Choroid plexus epithelial cell (primary cell): Measurements from ENCODE around the gene ZFYVE28.

Experiments
- DNase-seq: peaks from one replicate; pipeline ENCODE4 v3.0.0-alpha.2; 2010; ENCODE audit warnings: low read depth
- H3K4me3 ChIP-seq: 2 replicates; pipeline ENCODE4 v1.5.1; 2011; ENCODE audit warnings: low read depth, mild to moderate bottlenecking, control low read depth, low read length, moderate library complexity
- TF ChIP-seq, protein P1 (sequence below): conservative IDR thresholded peaks from 2 replicates; pipeline ENCODE4 v1.5.1; 2011; ENCODE audit warnings: low read depth, mild to moderate bottlenecking, control low read depth, inconsistent platforms, low read length, moderate library complexity

The ZFYVE28 gene

DNA sequence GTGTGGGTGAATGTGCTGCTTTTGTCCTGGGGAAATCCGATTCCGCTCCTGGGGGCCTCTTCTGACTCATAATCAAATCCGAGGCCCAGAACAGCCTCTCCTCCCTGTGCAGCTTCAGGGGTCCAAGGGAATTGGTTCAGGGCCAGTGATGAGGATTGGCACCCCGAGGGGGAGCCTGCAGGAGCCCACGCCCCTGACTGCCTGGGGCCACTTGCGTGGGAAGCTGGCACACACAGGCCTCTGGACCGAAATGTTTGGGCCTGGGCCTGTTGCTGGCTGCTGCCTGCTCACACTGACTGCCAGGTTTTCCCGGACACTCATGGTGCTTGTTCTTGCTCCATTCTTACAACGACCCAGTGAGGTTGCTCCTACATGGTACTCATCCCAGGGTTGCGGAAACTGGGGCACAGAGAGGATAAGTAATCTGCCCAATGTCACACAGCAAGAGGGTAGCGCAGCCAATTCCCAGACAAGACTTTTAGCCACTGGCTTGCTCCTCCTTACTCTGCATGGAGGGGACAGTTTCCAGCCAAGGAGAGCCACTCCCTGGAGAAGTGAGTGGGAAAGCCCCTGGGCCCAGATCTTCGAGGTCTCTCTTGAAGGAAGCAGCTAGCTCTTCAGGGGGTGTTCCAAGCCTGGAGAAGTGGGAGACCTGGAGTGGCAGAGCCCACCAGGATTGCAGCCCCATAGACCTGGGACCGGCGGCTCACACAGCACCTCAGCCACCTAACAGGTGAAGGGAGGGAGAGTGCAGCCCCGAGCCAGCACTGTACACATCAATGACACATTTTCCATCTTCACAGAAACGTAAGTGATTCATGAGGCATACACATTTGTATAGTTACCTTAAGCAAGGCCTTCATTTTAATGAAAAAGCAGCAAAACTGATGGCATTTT, 20.6 kb upstream of the ZFYVE28 start:
- H3K4me3 ChIP-seq = no peak overlapping the region
- TF ChIP-seq, protein P1, sequence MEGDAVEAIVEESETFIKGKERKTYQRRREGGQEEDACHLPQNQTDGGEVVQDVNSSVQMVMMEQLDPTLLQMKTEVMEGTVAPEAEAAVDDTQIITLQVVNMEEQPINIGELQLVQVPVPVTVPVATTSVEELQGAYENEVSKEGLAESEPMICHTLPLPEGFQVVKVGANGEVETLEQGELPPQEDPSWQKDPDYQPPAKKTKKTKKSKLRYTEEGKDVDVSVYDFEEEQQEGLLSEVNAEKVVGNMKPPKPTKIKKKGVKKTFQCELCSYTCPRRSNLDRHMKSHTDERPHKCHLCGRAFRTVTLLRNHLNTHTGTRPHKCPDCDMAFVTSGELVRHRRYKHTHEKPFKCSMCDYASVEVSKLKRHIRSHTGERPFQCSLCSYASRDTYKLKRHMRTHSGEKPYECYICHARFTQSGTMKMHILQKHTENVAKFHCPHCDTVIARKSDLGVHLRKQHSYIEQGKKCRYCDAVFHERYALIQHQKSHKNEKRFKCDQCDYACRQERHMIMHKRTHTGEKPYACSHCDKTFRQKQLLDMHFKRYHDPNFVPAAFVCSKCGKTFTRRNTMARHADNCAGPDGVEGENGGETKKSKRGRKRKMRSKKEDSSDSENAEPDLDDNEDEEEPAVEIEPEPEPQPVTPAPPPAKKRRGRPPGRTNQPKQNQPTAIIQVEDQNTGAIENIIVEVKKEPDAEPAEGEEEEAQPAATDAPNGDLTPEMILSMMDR = no peak
- DNase-seq = no peak

DNA sequence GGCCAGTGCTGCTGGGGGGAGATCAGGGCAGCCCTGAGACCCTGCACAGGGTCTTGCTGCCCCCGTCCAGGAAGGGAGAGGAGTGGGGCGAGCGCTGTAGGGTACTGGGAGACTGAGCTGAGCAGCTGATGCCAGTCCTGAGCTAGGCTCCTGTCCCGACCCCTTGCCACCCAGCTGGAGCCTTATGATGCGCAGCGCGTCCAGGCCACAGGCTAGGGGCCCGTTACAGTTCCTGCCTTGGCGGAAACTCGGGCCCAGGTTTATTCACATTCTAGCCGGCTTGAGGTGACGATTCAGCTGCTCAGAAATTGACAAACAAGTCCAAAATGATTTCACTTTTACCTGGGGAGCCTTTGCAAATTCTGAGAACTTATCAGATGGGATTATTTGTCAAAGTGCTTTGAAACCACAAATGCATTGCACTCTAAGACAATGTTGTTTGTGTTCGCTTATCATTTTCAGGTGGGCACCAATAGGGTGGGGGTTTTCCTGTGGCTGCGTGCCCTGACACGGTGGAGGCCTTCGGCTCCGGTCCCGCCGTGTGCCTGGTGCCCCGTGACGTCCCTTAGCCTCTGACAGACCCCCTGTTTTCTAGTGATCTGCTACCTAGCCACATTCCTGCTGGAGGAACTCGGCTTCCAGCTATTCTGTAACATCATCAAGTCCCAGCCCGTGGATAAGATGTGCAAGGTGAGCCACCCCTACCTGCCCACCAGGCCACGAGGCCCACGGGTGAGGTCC, 19.2 kb upstream of the ZFYVE28 start:
- TF ChIP-seq, protein P1 = no peak
- no peak overlapping the region for H3K4me3 ChIP-seq
- no peak for DNase-seq

DNA sequence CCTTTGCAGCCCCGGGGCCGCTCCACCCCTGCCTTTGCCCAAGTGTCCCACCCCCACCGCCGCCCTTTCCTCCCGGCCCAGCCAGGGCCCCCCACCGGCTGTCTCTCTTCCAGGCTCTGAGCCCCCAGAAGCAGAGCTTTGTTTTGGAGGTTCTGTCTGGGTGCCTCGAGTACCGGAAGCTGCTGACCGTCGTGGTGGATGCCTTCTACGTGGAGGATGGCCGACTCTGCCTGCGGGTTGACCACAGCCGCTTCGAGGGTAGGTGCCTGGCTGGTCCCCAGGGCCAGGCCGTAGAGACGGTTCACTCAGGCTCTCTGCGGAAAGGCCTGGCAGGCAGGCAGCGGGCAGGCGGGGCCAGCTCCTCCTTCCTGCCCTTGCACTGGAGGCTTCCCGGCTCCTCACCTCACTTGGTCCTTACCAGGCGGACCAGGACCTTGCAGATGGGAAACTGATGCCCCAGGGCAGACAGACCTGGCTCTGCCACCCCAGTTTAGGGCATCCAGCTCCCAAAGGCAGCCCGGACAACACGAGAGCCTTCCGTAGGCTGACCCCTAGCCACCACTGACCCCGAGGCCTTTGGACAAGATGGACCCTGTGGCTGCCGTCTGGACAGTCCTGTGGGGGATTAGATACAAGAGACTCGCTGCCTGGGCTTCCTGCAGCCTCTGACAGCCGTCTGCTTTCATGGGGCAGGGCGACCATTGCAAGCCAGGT, 18.5 kb upstream of the ZFYVE28 start:
- H3K4me3 ChIP-seq = no peak overlapping the region
- DNase-seq = no peak
- TF ChIP-seq, protein P1 = no peak

DNA sequence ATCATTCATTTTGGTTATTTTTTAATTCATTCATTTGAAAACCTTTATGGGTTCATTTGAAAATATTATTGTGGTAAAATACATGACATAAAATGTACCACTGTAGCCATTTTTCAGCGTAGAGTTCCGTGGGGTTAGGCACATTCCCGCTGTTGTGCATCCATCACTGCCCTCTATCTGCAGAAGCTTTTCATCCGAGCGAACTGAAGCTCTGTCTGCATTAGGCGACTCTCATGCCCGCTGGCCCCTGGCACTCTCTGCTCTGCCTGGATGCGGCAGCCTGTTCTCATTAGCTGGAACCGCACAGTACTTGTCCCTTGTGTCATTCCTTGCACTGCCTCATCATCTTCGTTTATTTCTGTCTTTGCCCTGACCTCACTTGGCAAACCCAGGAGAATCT, 17.9 kb upstream of the ZFYVE28 start:
- TF ChIP-seq, protein P1 = peak; percentile 60
- DNase-seq = peak; percentile 43
- H3K4me3 ChIP-seq = no peak overlapping the region

DNA sequence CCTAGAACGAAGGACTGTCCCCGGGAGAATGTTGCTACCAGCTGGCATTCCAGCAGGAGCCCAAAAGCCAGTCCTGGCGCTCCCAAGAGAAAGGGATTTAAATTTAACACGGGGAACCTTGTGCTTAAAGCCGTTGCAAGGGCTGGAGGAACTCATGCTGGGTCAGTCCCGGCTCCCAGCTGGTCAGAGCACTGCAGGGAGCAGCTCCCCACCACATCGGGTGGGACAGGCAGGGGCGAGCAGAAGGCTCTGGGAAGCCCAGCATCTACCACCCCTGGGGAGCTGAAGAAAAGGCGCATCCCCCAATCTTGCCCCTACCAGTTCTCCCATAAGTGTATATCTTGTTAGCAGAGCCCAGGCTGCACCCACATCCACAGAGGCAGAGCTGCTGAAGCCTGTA, 16.0 kb upstream of the ZFYVE28 start:
- no peak for DNase-seq
- H3K4me3 ChIP-seq = no peak overlapping the region
- TF ChIP-seq, protein P1 = no peak

DNA sequence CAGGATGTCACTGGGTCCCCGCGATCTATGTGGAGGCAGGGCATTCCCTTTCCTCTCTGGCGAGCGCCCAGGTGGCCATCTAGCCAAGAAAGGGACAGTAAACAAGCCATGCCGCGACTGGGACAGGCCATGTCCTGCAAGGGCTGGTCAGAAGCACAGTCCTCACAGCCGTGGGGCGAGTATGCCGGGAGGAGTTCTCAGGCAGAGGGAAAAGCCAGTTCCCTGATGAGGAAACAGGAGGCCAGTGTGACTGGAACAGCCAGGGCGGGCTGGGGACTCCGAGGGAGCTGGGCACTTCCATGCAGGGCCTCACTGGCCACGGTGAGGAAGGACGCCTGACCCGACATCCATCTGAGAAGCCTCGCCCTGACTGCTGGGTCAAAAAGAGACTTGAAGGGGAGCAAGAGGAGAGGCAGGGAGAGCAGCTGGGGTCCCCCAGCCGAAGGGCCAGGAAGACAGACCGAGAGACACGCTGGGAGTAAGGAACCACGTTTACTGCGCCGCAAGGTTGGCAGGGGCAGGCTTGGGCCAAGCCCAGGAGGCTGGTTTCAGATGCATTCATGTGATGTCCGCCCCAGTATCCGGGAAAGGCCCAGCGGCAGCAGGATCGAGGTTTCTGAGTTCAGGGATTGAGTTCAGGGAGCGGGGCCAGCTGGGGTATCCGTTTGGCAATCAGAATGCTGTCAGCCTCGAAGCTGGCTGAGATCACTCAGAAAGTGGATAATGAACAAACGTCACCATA, 15.3 kb upstream of the ZFYVE28 start:
- H3K4me3 ChIP-seq = no peak overlapping the region
- TF ChIP-seq, protein P1 = no peak
- no peak for DNase-seq
